Endothelial cell of umbilical vein (primary cell): Measurements from ENCODE around the gene SCAF1. TPM values are rescaled to one million over a fixed set of nuclear protein-coding genes. Genes with fewer than 3 reads are reported as not detected.

Experiments
- BruUV-seq: library from RNA; stranded (reverse); fragments of 400-500 nt; replicated peaks from 2 replicates; lab custom pipeline; 2021; lab: Mats Ljungman, UMichigan
- CTCF ChIA-PET: fragments of 300-600, 350-600 bp; sonication (Branson Sonifier 250); formaldehyde crosslinking; loops from one replicate; lab custom pipeline; 2021; ENCODE audit warnings: antibody characterized with exemption, inconsistent platforms; lab: Charles Lee
- POLR2A ChIA-PET: fragments of 300-600, 350-600 bp; sonication (Branson Sonifier 250); formaldehyde crosslinking; loops from one replicate; lab custom pipeline; 2021; ENCODE audit warnings: antibody characterized with exemption, inconsistent platforms; lab: Charles Lee
- DNase-seq: peaks from one replicate; pipeline ENCODE4 v3.0.0-alpha.2; 2011; ENCODE audit warnings: low read depth, low spot score
- FAIRE-seq: peaks from 2 replicates; lab custom pipeline; 2011; peaks lifted over from hg19 to GRCh38; lab: Jason Lieb, UNC
- H2AFZ ChIP-seq: 2 replicates; pipeline ENCODE4 v1.6.0; 2012; ENCODE audit warnings: low read depth, low read length, control low read depth, inconsistent platforms
- H3K27ac ChIP-seq: 2 replicates; pipeline ENCODE4 v1.5.1; 2011; ENCODE audit warnings: low read depth, mild to moderate bottlenecking, control low read depth, low read length, moderate library complexity; ENCODE audit not compliant: insufficient read depth
- H3K27me3 ChIP-seq, 2 experiments: 2 replicates each; pipeline versions ENCODE4 v1.6.0 to v1.6.1; 2011; ENCODE audit warnings: low read length in 2 of 2, mixed read lengths in 1 of 2; ENCODE audit not compliant: control insufficient read depth in 2 of 2, insufficient read depth in 2 of 2
- H3K36me3 ChIP-seq, 2 experiments: 2 replicates in 1 of 2; 3 replicates in 1 of 2; pipeline ENCODE4 v1.5.1; 2011; ENCODE audit warnings: low read length in 2 of 2, mild to moderate bottlenecking in 1 of 2, moderate library complexity in 1 of 2; ENCODE audit not compliant: control insufficient read depth in 2 of 2, insufficient read depth in 2 of 2; ENCODE audit errors: extremely low read depth in 1 of 2
- H3K4me1 ChIP-seq: 3 replicates; pipeline ENCODE4 v1.5.1; 2011; ENCODE audit warnings: mild to moderate bottlenecking, low read length; ENCODE audit not compliant: control insufficient read depth, insufficient read depth; ENCODE audit errors: extremely low read depth
- H3K4me2 ChIP-seq: 2 replicates; pipeline ENCODE4 v1.6.1; 2011; ENCODE audit warnings: low read length, control low read depth, mixed read lengths; ENCODE audit not compliant: insufficient read depth
- H3K4me3 ChIP-seq, 3 experiments: fragments of 200-600 bp in 1 of 3; sonication (generic), shearing (Covaris generic) in 1 of 3; replicated peaks in 1 of 3; 2 replicates each; pipeline ENCODE4 v1.5.1; 2011 to 2016; ENCODE audit warnings: control low read depth in 3 of 3, low read length in 3 of 3, mild to moderate bottlenecking in 2 of 3, inconsistent platforms in 1 of 3, low read depth in 1 of 3, moderate library complexity in 1 of 3; ENCODE audit not compliant: insufficient read depth in 1 of 3
- H3K79me2 ChIP-seq: 2 replicates; pipeline ENCODE4 v1.6.0; 2012; ENCODE audit warnings: low read length, inconsistent platforms; ENCODE audit not compliant: control insufficient read depth, insufficient read depth
- H3K9ac ChIP-seq: replicated peaks from 2 replicates; pipeline ENCODE3; 2011; ENCODE audit warnings: low read length, control low read depth; ENCODE audit not compliant: insufficient read depth; ENCODE audit errors: extremely low read depth
- H3K9me1 ChIP-seq: replicated peaks from 3 replicates; pipeline ENCODE4 v1.6.0; 2011; ENCODE audit warnings: mild to moderate bottlenecking, low read length; ENCODE audit not compliant: control insufficient read depth, insufficient read depth; ENCODE audit errors: extremely low read depth
- H3K9me3 ChIP-seq: replicated peaks from 2 replicates; pipeline ENCODE4 v1.5.1; 2012; ENCODE audit warnings: low read length, inconsistent platforms; ENCODE audit not compliant: control insufficient read depth, insufficient read depth
- H4K20me1 ChIP-seq: replicated peaks from 2 replicates; pipeline ENCODE3; 2011; ENCODE audit warnings: mild to moderate bottlenecking, low read length; ENCODE audit not compliant: control insufficient read depth, insufficient read depth; ENCODE audit errors: extremely low read depth
- EZH2 ChIP-seq: IDR thresholded peaks from 2 replicates; pipeline ENCODE4 v1.6.1; 2012; ENCODE audit warnings: borderline replicate concordance, low read depth, mild to moderate bottlenecking, moderate library complexity, low read length, inconsistent platforms; ENCODE audit not compliant: severe bottlenecking
- FOS ChIP-seq: IDR thresholded peaks from 2 replicates; pipeline ENCODE4 v1.6.1; 2011; ENCODE audit warnings: mild to moderate bottlenecking, low read length, moderate library complexity, borderline replicate concordance; ENCODE audit not compliant: insufficient read depth
- GATA2 ChIP-seq: IDR thresholded peaks from 2 replicates; pipeline ENCODE4 v1.7.0; 2011; ENCODE audit warnings: low read depth, mild to moderate bottlenecking, moderate library complexity, mixed read lengths, low read length; ENCODE audit not compliant: insufficient read length, insufficient read depth
- JUN ChIP-seq: IDR thresholded peaks from 2 replicates; pipeline ENCODE4 v1.6.1; 2011; ENCODE audit warnings: borderline replicate concordance, low read depth; ENCODE audit not compliant: insufficient read length, insufficient read depth
- MAX ChIP-seq: IDR thresholded peaks from 2 replicates; pipeline ENCODE4 v1.6.1; 2011; ENCODE audit not compliant: insufficient read depth, insufficient read length
- MYC ChIP-seq: IDR thresholded peaks from one replicate; pipeline ENCODE4 v1.6.1; 2011; ENCODE audit warnings: mild to moderate bottlenecking, low read depth, low read length
- POLR2A ChIP-seq: IDR thresholded peaks from 2 replicates; pipeline ENCODE4 v1.6.1; 2012; ENCODE audit warnings: low read depth, mild to moderate bottlenecking, control low read depth, low read length
- POLR2AphosphoS5 ChIP-seq: IDR thresholded peaks from 2 replicates; pipeline ENCODE4 v1.6.1; 2012; ENCODE audit warnings: low read depth, mild to moderate bottlenecking, control low read depth, low read length, moderate library complexity; ENCODE audit not compliant: insufficient read depth
- dilution Hi-C: fragments of 300-500 bp; cut with MboI; formaldehyde crosslinking; loops from one replicate; pipeline ENCODE4 v1.15.0; 2019; ENCODE audit warnings: low sequenced_read_pairs; ENCODE audit not compliant: extremely low pct_ligation_motif_present
- intact Hi-C: fragments of 100-400 bp; cut with micrococcal nuclease; formaldehyde crosslinking; loops from one replicate; pipeline ENCODE4 v1.10.0; 2022
- polyA plus RNA-seq, 4 experiments: library from polyadenylated mRNA; depleted of rRNA in 3 of 4; stranded (reverse) in 3 of 4; unstranded in 1 of 4; fragments of >200 nt; gene quantifications; 2 replicates each; pipeline versions ENCODE4 v1.2.1 to v1.2.3, GENCODE V29; 2011 to 2012; ENCODE audit warnings: missing spikeins in 1 of 4
- total RNA-seq: library from RNA; stranded (reverse); gene quantifications from 2 replicates; pipeline ENCODE4 v1.2.3, GENCODE V29; 2021
- TF ChIP-seq, protein P1 (sequence below), 2 donors: IDR thresholded peaks; 1 replicate in 1 of 2; 2 replicates in 1 of 2; pipeline ENCODE4 v1.5.1; 2011; ENCODE audit warnings: low read length in 2 of 2, mild to moderate bottlenecking in 2 of 2, moderate library complexity in 2 of 2, control low read depth in 1 of 2, inconsistent platforms in 1 of 2, low read depth in 1 of 2; ENCODE audit not compliant: insufficient read depth in 1 of 2; ENCODE audit errors: extremely low read depth in 1 of 2

The SCAF1 gene
- total and polyA plus RNA-seq, 2 donors (not counting 3 experiments of a cell fraction or from before 2014, with no cell fraction given), result 13.3 to 75.8 TPM

DNA sequence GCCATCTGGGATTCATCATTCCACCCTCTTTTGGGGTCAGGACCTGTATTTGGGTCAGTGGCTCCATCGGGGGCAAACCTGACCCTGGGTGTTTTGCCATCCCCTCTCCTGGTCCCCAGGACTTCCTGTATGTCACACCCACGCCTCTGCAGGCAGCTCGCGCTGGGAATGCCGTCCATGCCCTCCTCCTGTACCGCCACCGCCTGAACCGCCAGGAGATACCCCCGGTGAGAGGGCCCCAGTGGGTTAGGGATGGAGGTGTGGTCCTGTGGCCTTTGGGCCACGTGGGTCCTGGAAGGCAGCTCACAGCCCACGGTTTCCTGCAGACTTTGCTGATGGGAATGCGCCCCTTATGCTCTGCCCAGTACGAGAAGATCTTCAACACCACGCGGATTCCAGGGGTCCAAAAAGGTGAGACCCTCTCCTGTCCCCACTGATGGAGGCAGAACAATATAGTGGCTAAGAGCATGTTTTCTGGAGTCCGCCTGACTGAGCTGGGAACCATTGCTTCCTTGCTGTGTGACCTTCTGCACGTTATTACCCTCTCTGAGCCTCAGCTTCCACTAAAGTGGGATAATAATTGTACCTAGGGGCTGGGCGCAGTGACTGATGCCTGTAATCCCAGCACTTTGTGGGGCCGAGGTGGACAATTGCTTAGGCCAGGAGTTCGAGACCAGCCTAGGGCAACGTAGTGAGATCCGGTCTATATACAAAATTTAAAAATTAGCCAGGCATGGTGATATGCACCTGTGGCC, 63.1 kb downstream of the SCAF1 start:
- Histone ChIP-seq H3K4me2 (no peak overlapping the region), H3K9me1 (no peaks in the 10 kb centered on the region), H3K9ac (no peak overlapping the region), H3K9me3 (no peaks in the 10 kb centered on the region), H3K27ac (no peak overlapping the region), H3K36me3 (peaks cover 0 to 11% of the 10 kb centered on the region in 2 experiments), H3K4me3 (no peak overlapping the region), H3K79me2 (no peaks in the 10 kb centered on the region), H4K20me1 (no peaks in the 10 kb centered on the region), H3K4me1 (no peaks in the 10 kb centered on the region), H2AFZ (no peak overlapping the region), H3K27me3 (no peaks in the 10 kb centered on the region)
- POLR2A ChIA-PET, result no interaction called here
- BruUV-seq, result no TSS peak
- CTCF ChIA-PET, result interaction anchor here (1.5 kb wide), 1 partner anchor 13 kb away, joined by 6 read pairs; no protein-coding TSS in a partner anchor
- TF ChIP-seq POLR2AphosphoS5, result no peak
- no peak for TF ChIP-seq MAX
- TF ChIP-seq MYC, result no peak
- no peak for TF ChIP-seq FOS
- no peak for FAIRE-seq
- dilution Hi-C loops, result no loop called here
- intact Hi-C loops, result no loop called here
- DNase-seq, result no peak

- Histone ChIP-seq H2AFZ (no peak overlapping the region), H3K9me1 (no peaks in the 10 kb centered on the region), H3K27ac (no peak overlapping the region), H4K20me1 (no peaks in the 10 kb centered on the region), H3K4me3 (no peak overlapping the region), H3K27me3 (no peaks in the 10 kb centered on the region), H3K9me3 (no peaks in the 10 kb centered on the region), H3K9ac (no peak overlapping the region), H3K4me2 (no peak overlapping the region), H3K36me3 (peaks cover 0 to 15% of the 10 kb centered on the region in 2 experiments), H3K79me2 (no peaks in the 10 kb centered on the region), H3K4me1 (no peaks in the 10 kb centered on the region)
- TF ChIP-seq GATA2 (no peak), POLR2A (no peak), POLR2AphosphoS5 (no peak), MAX (no peak), JUN (no peak), MYC (no peak), FOS (no peak), EZH2 (no peak)
- TF ChIP-seq, protein P1, sequence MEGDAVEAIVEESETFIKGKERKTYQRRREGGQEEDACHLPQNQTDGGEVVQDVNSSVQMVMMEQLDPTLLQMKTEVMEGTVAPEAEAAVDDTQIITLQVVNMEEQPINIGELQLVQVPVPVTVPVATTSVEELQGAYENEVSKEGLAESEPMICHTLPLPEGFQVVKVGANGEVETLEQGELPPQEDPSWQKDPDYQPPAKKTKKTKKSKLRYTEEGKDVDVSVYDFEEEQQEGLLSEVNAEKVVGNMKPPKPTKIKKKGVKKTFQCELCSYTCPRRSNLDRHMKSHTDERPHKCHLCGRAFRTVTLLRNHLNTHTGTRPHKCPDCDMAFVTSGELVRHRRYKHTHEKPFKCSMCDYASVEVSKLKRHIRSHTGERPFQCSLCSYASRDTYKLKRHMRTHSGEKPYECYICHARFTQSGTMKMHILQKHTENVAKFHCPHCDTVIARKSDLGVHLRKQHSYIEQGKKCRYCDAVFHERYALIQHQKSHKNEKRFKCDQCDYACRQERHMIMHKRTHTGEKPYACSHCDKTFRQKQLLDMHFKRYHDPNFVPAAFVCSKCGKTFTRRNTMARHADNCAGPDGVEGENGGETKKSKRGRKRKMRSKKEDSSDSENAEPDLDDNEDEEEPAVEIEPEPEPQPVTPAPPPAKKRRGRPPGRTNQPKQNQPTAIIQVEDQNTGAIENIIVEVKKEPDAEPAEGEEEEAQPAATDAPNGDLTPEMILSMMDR (IDR thresholded peaks at IDR 0.05; ENCODE audit: extremely low read depth in 1 of 2, insufficient read depth in 1 of 2, low read depth in 1 of 2, low read length in 2 of 2), result no peak
- dilution Hi-C loops (no loop called here), intact Hi-C loops (no loop called here)
- CTCF ChIA-PET, result no interaction called here
- no TSS peak for BruUV-seq
- POLR2A ChIA-PET, result no interaction called here
- FAIRE-seq (no peak), DNase-seq (no peak)
Observed at GRCh38 chr19:49705919-49706318, 63.9 kb downstream of the SCAF1 start.
